Neural cell (in vitro differentiated cells): ENCODE data around the gene ASTL. TPM values are rescaled to one million over a fixed set of nuclear protein-coding genes. Genes with fewer than 3 reads are reported as not detected.

Experiments used
- H2AFZ ChIP-seq: fragments of 200-600, 300-800 bp; sonication (generic), shearing (Covaris generic); 2 replicates; pipeline ENCODE4 v1.6.0; 2014; ENCODE audit warnings: low read depth, mild to moderate bottlenecking, antibody characterized with exemption, low read length, moderate library complexity
- H3F3A ChIP-seq: fragments of 200-600 bp; shearing (Covaris generic); 2 replicates; pipeline ENCODE4 v1.6.1; 2016; ENCODE audit warnings: mild to moderate bottlenecking, moderate library complexity, mixed read lengths, antibody characterized with exemption, low read length; ENCODE audit not compliant: insufficient read depth, poor library complexity, severe bottlenecking
- H3K27ac ChIP-seq: fragments of 200-600, 300-800 bp; sonication (generic), shearing (Covaris generic); 2 replicates; pipeline ENCODE4 v1.5.1; 2014; ENCODE audit warnings: mild to moderate bottlenecking, low read length, moderate library complexity
- H3K27me3 ChIP-seq: fragments of 300-800, 200-600 bp; sonication (generic), shearing (Covaris generic); 2 replicates; pipeline ENCODE4 v1.6.0; 2014; ENCODE audit warnings: mild to moderate bottlenecking, low read depth, low read length, moderate library complexity; ENCODE audit not compliant: insufficient read depth
- H3K36me3 ChIP-seq: fragments of 300-800, 200-600 bp; sonication (generic), shearing (Covaris generic); 2 replicates; pipeline ENCODE4 v1.5.1; 2014; ENCODE audit warnings: mild to moderate bottlenecking, antibody characterized with exemption, low read length, moderate library complexity; ENCODE audit not compliant: insufficient read depth
- H3K4me2 ChIP-seq: fragments of 300-800, 200-600 bp; sonication (generic), shearing (Covaris generic); 2 replicates; pipeline ENCODE4 v1.6.0; 2014; ENCODE audit warnings: mild to moderate bottlenecking, low read length
- H3K4me3 ChIP-seq: fragments of 300-800, 200-600 bp; sonication (generic), shearing (Covaris generic); 2 replicates; pipeline ENCODE4 v1.5.1; 2014; ENCODE audit warnings: mild to moderate bottlenecking, low read length, moderate library complexity
- H3K79me2 ChIP-seq: fragments of 200-600 bp; shearing (Covaris generic); replicated peaks from 2 replicates; pipeline ENCODE4 v1.6.0; 2014; ENCODE audit warnings: mild to moderate bottlenecking, low read length, moderate library complexity; ENCODE audit not compliant: insufficient read depth
- H3K9ac ChIP-seq: fragments of 300-800, 200-600 bp; sonication (generic), shearing (Covaris generic); 2 replicates; pipeline ENCODE4 v1.6.1; 2016; ENCODE audit warnings: mild to moderate bottlenecking, low read length, mixed read lengths
- H3K9me2 ChIP-seq: fragments of 200-600 bp; shearing (Covaris generic); 2 replicates; pipeline ENCODE4 v1.6.1; 2016; ENCODE audit warnings: mild to moderate bottlenecking, low read length, mixed read lengths; ENCODE audit not compliant: insufficient read depth
- H3K9me3 ChIP-seq: fragments of 200-600, 300-800 bp; sonication (generic), shearing (Covaris generic); 2 replicates; pipeline ENCODE4 v1.6.1; 2016; ENCODE audit warnings: mild to moderate bottlenecking, mixed run types, low read length, moderate library complexity, mixed read lengths
- H4K20me1 ChIP-seq: fragments of 200-600 bp; shearing (Covaris generic); 2 replicates; pipeline ENCODE4 v1.6.1; 2016; ENCODE audit warnings: mild to moderate bottlenecking, mixed run types; ENCODE audit not compliant: insufficient read depth
- EP300 ChIP-seq: fragments of 450-650 bp; conservative IDR thresholded peaks from 2 replicates; pipeline ENCODE4 v1.6.1; 2014; ENCODE audit warnings: antibody characterized with exemption, mild to moderate bottlenecking, moderate library complexity; ENCODE audit not compliant: poor library complexity, severe bottlenecking
- EZH2 ChIP-seq: fragments of 200-600, 300-800 bp; shearing (Covaris generic), sonication (generic); IDR thresholded peaks from 2 replicates; pipeline ENCODE4 v1.6.1; 2014; ENCODE audit warnings: antibody characterized with exemption, low read length, borderline replicate concordance, mild to moderate bottlenecking; ENCODE audit not compliant: insufficient read depth, poor library complexity, severe bottlenecking
- MXI1 ChIP-seq: fragments of 450-650 bp; conservative IDR thresholded peaks from 2 replicates; pipeline ENCODE4 v1.6.1; 2014; ENCODE audit warnings: antibody characterized with exemption, mild to moderate bottlenecking; ENCODE audit not compliant: poor library complexity, severe bottlenecking
- POLR2AphosphoS5 ChIP-seq: IDR thresholded peaks from 2 replicates; pipeline ENCODE4 v1.6.1; 2012
- RAD21 ChIP-seq: fragments of 450-650 bp; conservative IDR thresholded peaks from 2 replicates; pipeline ENCODE4 v1.6.1; 2014; ENCODE audit warnings: antibody characterized with exemption, mild to moderate bottlenecking, moderate library complexity
- REST ChIP-seq: IDR thresholded peaks from 2 replicates; pipeline ENCODE4 v1.6.1; 2012; ENCODE audit warnings: borderline replicate concordance
- SMC3 ChIP-seq: fragments of 450-650 bp; conservative IDR thresholded peaks from 2 replicates; pipeline ENCODE4 v1.6.1; 2014; ENCODE audit warnings: antibody characterized with exemption, mild to moderate bottlenecking, moderate library complexity; ENCODE audit not compliant: poor library complexity
- TAF1 ChIP-seq: IDR thresholded peaks from 2 replicates; pipeline ENCODE4 v1.6.1; 2012; ENCODE audit warnings: low read depth
- polyA plus RNA-seq: library from polyadenylated mRNA; depleted of rRNA; stranded (reverse); fragments of >200 nt; gene quantifications from 2 replicates; pipeline ENCODE4 v1.2.3, GENCODE V29; 2014
- TF ChIP-seq, protein P1 (sequence below): fragments of 450-650 bp; IDR thresholded peaks from 2 replicates; pipeline ENCODE4 v1.5.1; 2014; ENCODE audit warnings: antibody characterized with exemption, mild to moderate bottlenecking, moderate library complexity; ENCODE audit not compliant: poor library complexity, severe bottlenecking

Gene ASTL
- polyA plus RNA-seq, 1 donor from 2014 or later: not detected

DNA sequence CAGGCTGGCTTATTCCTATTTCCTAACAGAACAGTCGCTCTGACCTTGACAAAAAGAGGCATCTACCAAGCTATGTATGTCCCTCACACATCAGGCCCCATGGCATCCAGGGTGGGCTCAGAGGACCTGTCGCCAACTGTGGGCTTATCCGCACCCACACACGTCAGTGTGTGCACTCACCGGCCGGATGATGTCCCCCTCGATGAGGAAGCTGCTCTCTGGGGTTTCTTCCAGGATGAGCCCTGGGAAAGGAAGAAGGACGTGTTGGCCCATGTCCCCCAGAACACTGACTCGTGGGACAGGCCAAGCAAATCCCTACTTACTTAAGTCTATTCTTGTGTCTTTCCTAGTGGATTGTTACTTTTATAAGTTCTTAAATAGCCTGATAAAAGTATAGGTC is 3.1 kb downstream of the ASTL start:
- Histone ChIP-seq H2AFZ (no peak overlapping the region), H4K20me1 (no peaks in the 10 kb centered on the region), H3K4me2 (no peak overlapping the region), H3K4me3 (no peak overlapping the region), H3K9me2 (no peaks in the 10 kb centered on the region), H3K9ac (no peak overlapping the region), H3K27ac (no peak overlapping the region), H3K79me2 (no peaks in the 10 kb centered on the region), H3K9me3 (no peaks in the 10 kb centered on the region), H3F3A (no peaks in the 10 kb centered on the region), H3K36me3 (no peaks in the 10 kb centered on the region), H3K27me3 (no peaks in the 10 kb centered on the region)
- TF ChIP-seq MXI1: no peak
- TF ChIP-seq, protein P1, sequence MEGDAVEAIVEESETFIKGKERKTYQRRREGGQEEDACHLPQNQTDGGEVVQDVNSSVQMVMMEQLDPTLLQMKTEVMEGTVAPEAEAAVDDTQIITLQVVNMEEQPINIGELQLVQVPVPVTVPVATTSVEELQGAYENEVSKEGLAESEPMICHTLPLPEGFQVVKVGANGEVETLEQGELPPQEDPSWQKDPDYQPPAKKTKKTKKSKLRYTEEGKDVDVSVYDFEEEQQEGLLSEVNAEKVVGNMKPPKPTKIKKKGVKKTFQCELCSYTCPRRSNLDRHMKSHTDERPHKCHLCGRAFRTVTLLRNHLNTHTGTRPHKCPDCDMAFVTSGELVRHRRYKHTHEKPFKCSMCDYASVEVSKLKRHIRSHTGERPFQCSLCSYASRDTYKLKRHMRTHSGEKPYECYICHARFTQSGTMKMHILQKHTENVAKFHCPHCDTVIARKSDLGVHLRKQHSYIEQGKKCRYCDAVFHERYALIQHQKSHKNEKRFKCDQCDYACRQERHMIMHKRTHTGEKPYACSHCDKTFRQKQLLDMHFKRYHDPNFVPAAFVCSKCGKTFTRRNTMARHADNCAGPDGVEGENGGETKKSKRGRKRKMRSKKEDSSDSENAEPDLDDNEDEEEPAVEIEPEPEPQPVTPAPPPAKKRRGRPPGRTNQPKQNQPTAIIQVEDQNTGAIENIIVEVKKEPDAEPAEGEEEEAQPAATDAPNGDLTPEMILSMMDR: no peak
- TF ChIP-seq SMC3: no peak

DNA sequence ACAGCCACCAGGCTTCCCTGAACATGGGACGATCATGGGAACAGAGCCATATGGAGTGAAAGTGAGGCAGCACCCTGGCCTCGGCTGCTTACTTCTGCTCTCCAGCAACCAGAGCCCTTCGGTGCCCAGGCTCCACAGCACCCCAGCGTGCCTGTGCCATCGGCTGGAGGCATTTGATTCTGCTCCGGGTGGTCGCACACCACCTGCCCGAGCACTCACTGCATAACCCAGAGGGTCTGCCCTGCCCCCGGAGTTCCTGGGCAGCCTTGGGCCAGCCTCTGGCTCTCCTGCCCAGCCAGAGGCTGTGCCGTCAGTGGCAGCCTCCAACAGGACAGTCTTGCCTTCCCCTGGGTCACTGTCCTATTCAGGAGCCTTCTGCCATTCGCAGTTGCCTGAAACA is 3.9 kb downstream of the ASTL start:
- no peak overlapping the region for H2AFZ ChIP-seq
- H3K27me3 ChIP-seq: no peaks in the 10 kb centered on the region
- H3K4me3 ChIP-seq: no peak overlapping the region
- H3K36me3 ChIP-seq: no peaks in the 10 kb centered on the region
- TF ChIP-seq, protein P1: no peak
- TF ChIP-seq EZH2 (no peak), SMC3 (no peak), TAF1 (no peak), EP300 (no peak)
- no peak overlapping the region for H3K4me2 ChIP-seq
- H3K9ac ChIP-seq: no peak overlapping the region
- no peaks in the 10 kb centered on the region for H3K79me2 ChIP-seq
- H3K9me3 ChIP-seq: no peaks in the 10 kb centered on the region
- H3F3A ChIP-seq: no peaks in the 10 kb centered on the region
- no peaks in the 10 kb centered on the region for H3K9me2 ChIP-seq
- H4K20me1 ChIP-seq: no peaks in the 10 kb centered on the region
- H3K27ac ChIP-seq: no peak overlapping the region

- no peak overlapping the region for H2AFZ ChIP-seq
- no peak overlapping the region for H3K9ac ChIP-seq
Observed at GRCh38 chr2:96131813-96132745, 6.2 kb downstream of the ASTL start.

More at GRCh38 chr2:96131813-96132745, 6.2 kb downstream of the ASTL start:
- no peaks in the 10 kb centered on the region for H3K9me3 ChIP-seq
- no peak overlapping the region for H3K4me3 ChIP-seq
- H3K9me2 ChIP-seq: no peaks in the 10 kb centered on the region
- no peak overlapping the region for H3K4me2 ChIP-seq
- TF ChIP-seq EZH2: no peak
- TF ChIP-seq SMC3: no peak
- no peak for TF ChIP-seq POLR2AphosphoS5
- TF ChIP-seq EP300: no peak
- no peak for TF ChIP-seq MXI1
- TF ChIP-seq, protein P1: no peak
- TF ChIP-seq REST: no peak
- TF ChIP-seq RAD21: no peak
- no peak for TF ChIP-seq TAF1
- no peaks in the 10 kb centered on the region for H3K27me3 ChIP-seq
- no peaks in the 10 kb centered on the region for H3K36me3 ChIP-seq
- no peaks in the 10 kb centered on the region for H3F3A ChIP-seq
- H3K79me2 ChIP-seq: no peaks in the 10 kb centered on the region
- no peak overlapping the region for H3K27ac ChIP-seq
- H4K20me1 ChIP-seq: no peaks in the 10 kb centered on the region
